DMS53 (cell line): Measurements from ENCODE around the gene CCDC116.

Experiments used
- DNase-seq: peaks from one replicate; lab custom pipeline; 2025; lab: John Stamatoyannopoulos, UW

CCDC116 gene

DNA sequence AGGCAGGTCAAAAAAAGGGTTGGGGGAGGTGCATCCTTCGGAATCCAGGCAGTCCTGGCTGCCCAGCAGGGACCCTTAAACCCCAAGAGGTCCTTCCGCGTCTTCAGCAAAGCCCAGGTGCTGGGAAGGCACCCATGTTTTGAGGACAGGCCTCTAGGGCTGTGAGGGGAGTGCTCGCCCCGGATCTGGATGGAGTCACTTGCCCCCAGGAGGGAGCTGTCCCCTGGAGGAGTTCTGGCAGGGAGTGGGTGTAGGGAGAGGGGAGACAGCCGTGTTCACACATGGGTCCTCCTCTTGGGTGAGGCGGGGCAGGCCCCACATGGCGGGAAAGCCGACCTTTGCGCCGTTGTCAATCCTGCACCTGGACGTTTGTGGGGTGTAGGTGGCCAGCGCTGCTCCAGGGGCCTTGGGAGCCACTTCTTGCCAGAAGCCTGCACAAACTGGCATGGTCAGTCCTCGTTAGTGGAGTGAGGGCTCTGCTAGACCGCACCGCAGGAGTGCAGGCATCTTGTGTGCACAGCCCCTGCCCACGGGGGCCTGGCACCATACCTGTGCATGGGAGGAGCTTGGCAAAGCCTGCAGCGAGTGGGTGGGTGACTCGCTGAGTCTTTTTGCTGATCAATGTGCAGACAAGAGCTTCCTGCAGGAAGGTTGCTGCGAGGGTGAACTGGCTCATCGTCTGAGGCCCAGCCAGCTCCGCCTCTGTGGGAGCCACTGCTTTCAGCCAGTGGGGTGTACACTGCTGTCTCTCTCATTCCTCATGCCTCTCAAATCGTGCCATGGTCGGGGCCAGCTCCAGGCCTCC lies 49.2 kb downstream of the CCDC116 start:
- no peak for DNase-seq

DNA sequence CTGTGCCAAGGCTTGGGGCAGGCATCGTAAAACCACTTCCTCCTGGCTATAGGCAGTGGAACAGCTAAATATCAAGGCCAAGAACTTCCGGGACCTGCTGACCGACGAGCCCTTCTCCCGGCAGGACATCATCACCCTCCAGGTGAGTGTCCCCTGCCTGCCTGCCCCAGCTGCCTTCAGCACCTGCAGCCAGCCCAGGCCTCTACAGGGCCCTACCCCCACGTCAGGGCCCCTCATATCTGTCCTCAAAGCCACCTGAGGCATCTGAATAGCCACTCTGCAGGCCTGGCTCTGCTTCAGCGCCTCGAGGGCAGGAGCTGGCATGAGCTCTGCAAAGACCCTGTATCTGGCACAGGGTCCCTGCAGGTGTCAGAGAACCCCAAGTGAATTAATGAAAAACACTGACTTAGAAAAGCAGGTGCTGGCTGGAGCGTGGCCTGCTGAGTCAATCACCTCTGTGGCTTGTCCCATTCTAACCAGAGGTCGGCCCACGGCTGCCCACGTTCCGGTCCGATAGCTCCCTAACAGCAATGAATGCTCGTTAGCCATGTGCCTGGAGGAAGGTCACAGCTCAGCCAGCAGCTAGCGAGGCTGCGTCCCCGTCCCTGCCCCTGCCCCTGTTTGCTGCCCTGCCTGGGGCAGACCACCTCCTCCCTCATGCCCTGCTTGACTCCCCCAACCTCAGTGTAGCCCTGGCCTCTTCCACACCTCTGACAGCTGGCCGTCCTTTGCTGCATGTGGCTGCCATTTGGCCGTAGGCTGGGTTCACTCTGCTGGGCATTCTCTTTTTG lies 50.0 kb downstream of the CCDC116 start:
- no peak for DNase-seq

DNA sequence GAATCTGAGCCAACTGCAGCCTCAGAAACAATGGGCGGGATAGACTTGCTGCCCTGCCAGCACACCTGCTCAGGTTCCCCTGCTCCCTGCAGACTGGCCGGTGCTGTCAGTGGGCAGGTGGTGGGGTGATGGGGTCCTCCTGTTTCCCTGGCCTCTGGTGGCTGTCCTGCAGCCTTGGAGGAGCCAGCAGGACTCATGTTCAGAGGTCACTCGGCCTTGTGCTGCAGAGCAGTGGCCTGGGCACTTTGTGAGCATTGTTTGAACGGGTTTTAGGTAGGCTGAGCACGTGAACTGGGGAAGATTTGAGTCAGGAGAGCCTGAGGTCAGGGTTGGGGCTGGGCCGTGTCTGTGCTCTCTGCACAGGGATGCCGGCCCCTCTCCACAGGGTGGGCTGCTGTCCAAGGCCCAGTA lies 50.8 kb downstream of the CCDC116 start:
- no peak for DNase-seq

DNA sequence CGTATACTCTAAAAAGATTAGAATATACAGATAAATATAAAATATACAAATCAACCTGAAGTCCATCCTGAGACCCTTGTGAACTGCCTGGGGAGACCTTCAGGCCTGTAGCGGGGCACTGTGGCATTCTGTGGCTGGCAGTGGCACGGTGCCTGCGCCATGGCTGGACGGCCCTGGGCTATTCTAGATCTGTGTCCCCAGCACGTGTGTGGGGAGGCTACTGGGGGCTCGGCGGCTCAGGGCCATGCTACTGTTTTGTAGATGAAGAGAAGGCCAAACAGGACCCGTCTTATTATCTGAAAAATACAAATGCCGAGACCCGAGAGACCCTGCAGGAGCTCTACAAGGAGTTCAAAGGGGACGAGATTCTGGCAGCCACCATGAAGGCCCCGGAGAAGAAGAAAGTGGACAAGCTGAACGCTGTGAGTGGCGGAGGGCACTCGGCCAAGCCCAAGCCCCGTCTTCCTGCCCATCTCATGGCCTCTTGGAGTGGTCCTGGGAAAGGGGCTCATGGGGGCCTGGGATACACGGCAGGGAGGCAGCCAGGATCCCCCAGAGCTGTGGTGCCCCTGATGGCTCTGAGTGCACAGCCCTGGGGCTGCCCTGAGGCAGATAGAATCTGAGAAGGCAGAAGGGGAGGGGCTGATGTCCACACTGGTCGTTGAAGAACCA lies 52.1 kb downstream of the CCDC116 start:
- no peak for DNase-seq

DNA sequence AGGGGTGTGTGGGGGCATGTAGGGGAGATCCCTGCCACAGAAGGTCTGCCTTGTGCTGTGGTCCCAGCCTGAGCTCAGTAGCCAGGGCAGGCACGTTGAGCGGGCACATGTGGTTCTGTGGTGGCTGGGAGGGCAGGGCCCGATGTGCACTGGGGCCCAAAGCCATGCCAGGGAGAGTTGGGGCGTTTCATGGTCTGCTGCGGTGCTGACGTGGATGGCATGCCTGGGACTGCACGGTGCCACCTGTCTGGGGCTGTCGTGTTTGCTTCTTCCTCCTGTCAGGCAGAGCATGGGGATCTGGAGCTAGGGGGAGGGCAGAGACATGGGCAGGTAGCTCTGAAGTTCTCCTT lies 52.6 kb downstream of the CCDC116 start:
- DNase-seq, result no peak

DNA sequence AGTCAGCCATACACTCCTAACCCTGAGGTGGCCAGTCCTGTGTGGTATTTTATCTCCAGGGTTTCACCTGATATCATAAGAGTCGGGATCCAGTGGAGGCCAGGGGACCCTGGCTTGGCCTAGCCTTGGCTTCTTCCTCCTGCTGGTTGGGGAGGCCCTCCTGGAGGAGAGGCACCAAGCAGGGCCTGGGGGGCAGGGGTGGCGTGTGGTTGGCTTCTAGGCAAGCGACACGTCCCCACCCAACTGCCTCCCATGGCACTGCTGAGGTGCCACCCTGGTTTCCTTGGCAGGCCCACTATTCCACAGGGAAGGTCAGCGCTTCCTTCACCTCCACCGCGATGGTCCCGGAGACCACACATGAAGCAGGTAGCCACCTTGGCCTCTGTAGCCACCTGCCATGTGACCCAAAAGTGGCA lies 53.6 kb downstream of the CCDC116 start:
- no peak for DNase-seq
